CD4-positive, CD25-positive, alpha-beta regulatory T cell (primary cell): ENCODE data around the gene TRAPPC12. TPM values are rescaled to one million over a fixed set of nuclear protein-coding genes. Genes with fewer than 3 reads are reported as not detected.

Source experiments
- ATAC-seq, 2 donors: fragments of 150-1000 bp; cut with Tn5 transposase; one replicate each; pipeline ENCODE4 v1.10.0; 2021; ENCODE audit warnings: low read depth in 2 of 2, moderate number of reproducible peaks in 2 of 2, moderate library complexity in 1 of 2
- DNase-seq, 3 donors: peaks; one replicate each; pipeline versions ENCODE4 v3.0.0 to v3.0.0-alpha.2; 2012 to 2022; ENCODE audit warnings: mixed read lengths in 1 of 3
- H3K27ac ChIP-seq: one replicate; pipeline ENCODE4 v1.7.0; 2013; ENCODE audit warnings: mild to moderate bottlenecking, low read length; ENCODE audit not compliant: insufficient read depth, poor library complexity, severe bottlenecking
- H3K27me3 ChIP-seq: one replicate; pipeline ENCODE4 v1.7.0; 2013; ENCODE audit warnings: low read length; ENCODE audit not compliant: control insufficient read depth, insufficient read depth
- H3K36me3 ChIP-seq: one replicate; pipeline ENCODE4 v1.7.0; 2013; ENCODE audit warnings: mild to moderate bottlenecking, low read length, moderate library complexity; ENCODE audit not compliant: control insufficient read depth, insufficient read depth
- H3K4me1 ChIP-seq: 2 replicates; pipeline ENCODE4 v1.7.0; 2013; ENCODE audit warnings: mild to moderate bottlenecking, low read length; ENCODE audit not compliant: insufficient read depth, control insufficient read depth, poor library complexity, severe bottlenecking
- H3K4me3 ChIP-seq: one replicate; pipeline ENCODE4 v1.7.0; 2013; ENCODE audit warnings: low read depth, mild to moderate bottlenecking, low read length, moderate library complexity
- H3K9me3 ChIP-seq, 2 experiments: 1 replicate in 1 of 2; 2 replicates in 1 of 2; pipeline ENCODE4 v1.7.0; 2013; ENCODE audit warnings: low read length in 2 of 2, mild to moderate bottlenecking in 1 of 2, moderate library complexity in 1 of 2; ENCODE audit not compliant: control insufficient read depth in 2 of 2
- H3K27ac Mint-ChIP-seq, 3 donors: one replicate each; pipeline ENCODE4 v1.8.0; 2020 to 2022; ENCODE audit warnings: mild to moderate bottlenecking in 3 of 3, mixed read lengths in 3 of 3, moderate library complexity in 2 of 3
- H3K27me3 Mint-ChIP-seq: one replicate; pipeline ENCODE4 v1.8.0; 2022; ENCODE audit warnings: mild to moderate bottlenecking, mixed read lengths
- H3K36me3 Mint-ChIP-seq: one replicate; pipeline ENCODE4 v1.8.0; 2020; ENCODE audit warnings: mixed read lengths
- H3K4me1 Mint-ChIP-seq, 4 donors: one replicate each; pipeline ENCODE4 v1.8.0; 2020 to 2022; ENCODE audit warnings: mixed read lengths in 4 of 4, mild to moderate bottlenecking in 1 of 4
- H3K4me3 Mint-ChIP-seq, 4 donors: one replicate each; pipeline ENCODE4 v1.8.0; 2020 to 2022; ENCODE audit warnings: mild to moderate bottlenecking in 4 of 4, mixed read lengths in 4 of 4, moderate library complexity in 3 of 4
- H3K9me3 Mint-ChIP-seq, 7 donors: one replicate each; pipeline ENCODE4 v1.8.0; 2020 to 2022; ENCODE audit warnings: mixed read lengths in 7 of 7, mild to moderate bottlenecking in 3 of 7, moderate library complexity in 2 of 7
- polyA plus RNA-seq, 4 donors: library from polyadenylated mRNA; unstranded; fragments of 300-500 nt; fragmentation: Illumina TruSeq; gene quantifications; one replicate each; pipeline ENCODE4 v1.2.3, GENCODE V29; 2021
- total RNA-seq: library from RNA; stranded (reverse); gene quantifications from one replicate; pipeline ENCODE4 v1.2.3, GENCODE V29; 2022

The TRAPPC12 gene
- total and polyA plus RNA-seq, 5 donors from 2014 or later: 30.5 to 97.3 (median 34.2) TPM

DNA sequence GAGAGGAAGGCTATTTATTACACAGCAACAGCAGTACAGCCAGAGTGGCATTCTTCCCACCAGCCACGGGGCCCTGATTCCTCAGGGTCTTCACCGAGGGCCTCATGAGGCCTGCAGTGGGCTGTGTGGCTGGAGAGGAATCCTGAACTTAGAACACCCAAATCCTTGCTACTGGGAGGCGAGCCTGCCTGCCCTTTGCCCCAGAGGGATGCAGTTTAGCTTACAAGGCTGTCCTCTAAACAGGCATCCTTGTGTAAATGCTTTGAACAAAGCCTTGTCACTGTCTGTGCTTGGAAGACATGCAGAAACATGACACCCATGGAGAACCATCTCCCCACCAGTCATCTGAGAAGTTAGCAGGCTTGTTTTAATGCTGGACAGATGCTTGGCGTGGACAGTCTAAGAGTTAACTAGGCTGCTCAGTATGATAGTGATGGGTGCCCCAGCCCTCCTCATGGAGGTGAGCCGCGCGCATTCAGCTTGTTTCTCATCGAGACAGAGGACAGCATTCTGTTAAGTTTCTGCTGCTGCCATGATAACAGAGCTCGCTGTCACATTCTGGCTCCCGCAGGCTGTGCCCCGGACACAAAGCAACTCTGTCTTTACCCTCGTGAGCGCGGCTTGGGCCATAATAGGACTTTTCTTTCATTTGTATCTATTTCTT, 97.0 kb downstream of the TRAPPC12 start:
- Histone ChIP-seq H3K36me3 (peaks cover 60% of the 10 kb centered on the region), H3K4me3 (no peak overlapping the region), H3K9me3 (no peaks in the 10 kb centered on the region), H3K27me3 (no peaks in the 10 kb centered on the region), H3K27ac (no peak overlapping the region), H3K4me1 (no peaks in the 10 kb centered on the region)
- no peak overlapping the region for H3K4me3 Mint-ChIP-seq
- no peak overlapping the region for H3K27ac Mint-ChIP-seq
- no peak for DNase-seq
- H3K4me1 Mint-ChIP-seq: peaks cover 0 to 6% (median 4%) of the 10 kb centered on the region in 4 donors
- H3K9me3 Mint-ChIP-seq: no peaks in the 10 kb centered on the region
- no peaks in the 10 kb centered on the region for H3K27me3 Mint-ChIP-seq
- ATAC-seq: no peak
- H3K36me3 Mint-ChIP-seq: peaks cover 41% of the 10 kb centered on the region

DNA sequence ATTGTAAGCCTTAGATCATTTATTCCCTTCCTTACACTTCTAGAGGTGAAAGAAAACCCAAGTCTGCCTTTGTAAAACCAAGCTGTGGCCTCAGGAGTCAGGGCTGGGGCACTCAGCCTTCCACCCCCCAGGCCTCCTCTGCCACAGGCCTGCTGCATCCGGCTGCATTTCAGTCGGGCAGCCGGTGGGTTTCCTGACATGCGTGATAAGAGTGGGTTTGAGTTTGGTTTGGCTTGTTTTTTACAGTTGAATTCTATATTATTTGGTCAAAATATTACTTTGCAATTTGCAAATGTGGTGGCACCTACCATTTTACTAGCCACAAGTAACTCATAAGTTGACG, 97.5 kb downstream of the TRAPPC12 start:
- ATAC-seq: no peak
- no peak overlapping the region for H3K27ac ChIP-seq
- Mint-ChIP-seq H3K27ac (no peak overlapping the region), H3K9me3 (no peaks in the 10 kb centered on the region), H3K27me3 (no peaks in the 10 kb centered on the region), H3K4me1 (peaks cover 0 to 6% (median 4%) of the 10 kb centered on the region in 4 donors), H3K36me3 (peaks cover 37% of the 10 kb centered on the region), H3K4me3 (no peak overlapping the region)
- no peaks in the 10 kb centered on the region for H3K4me1 ChIP-seq
- no peak overlapping the region for H3K4me3 ChIP-seq
- H3K27me3 ChIP-seq: no peaks in the 10 kb centered on the region
- H3K9me3 ChIP-seq: no peaks in the 10 kb centered on the region
- peaks cover 55% of the 10 kb centered on the region for H3K36me3 ChIP-seq
- DNase-seq: no peak

DNA sequence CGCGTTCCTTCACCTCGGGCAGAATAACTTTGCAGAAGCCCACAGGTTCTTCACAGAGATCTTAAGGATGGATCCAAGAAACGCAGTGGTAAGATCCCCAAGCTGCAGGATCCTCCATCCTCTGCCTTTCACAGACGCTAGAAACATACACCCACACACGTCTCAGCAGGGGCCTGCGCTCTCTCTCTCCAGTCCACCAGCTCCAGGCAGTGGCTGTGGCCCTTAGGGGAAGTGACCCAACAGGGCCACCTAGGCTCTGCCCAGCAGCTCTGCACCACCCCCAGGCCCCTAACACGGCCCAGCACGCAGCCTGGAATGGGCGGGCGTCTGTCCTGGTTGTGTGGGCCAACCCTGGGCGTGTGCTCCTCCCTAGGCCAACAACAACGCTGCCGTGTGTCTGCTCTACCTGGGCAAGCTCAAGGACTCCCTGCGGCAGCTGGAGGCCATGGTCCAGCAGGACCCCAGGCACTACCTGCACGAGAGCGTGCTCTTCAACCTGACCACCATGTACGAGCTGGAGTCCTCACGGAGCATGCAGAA, 99.4 kb downstream of the TRAPPC12 start:
- ATAC-seq (no peak), DNase-seq (no peak)
- Mint-ChIP-seq H3K9me3 (no peaks in the 10 kb centered on the region), H3K27me3 (no peaks in the 10 kb centered on the region), H3K36me3 (peaks cover 27% of the 10 kb centered on the region), H3K4me1 (peaks cover 0 to 5% (median 2%) of the 10 kb centered on the region in 4 donors), H3K4me3 (no peak overlapping the region), H3K27ac (no peak overlapping the region)
- Histone ChIP-seq H3K27ac (no peak overlapping the region), H3K27me3 (no peaks in the 10 kb centered on the region), H3K4me3 (no peak overlapping the region), H3K4me1 (no peaks in the 10 kb centered on the region), H3K36me3 (peaks cover 44% of the 10 kb centered on the region), H3K9me3 (no peaks in the 10 kb centered on the region)

DNA sequence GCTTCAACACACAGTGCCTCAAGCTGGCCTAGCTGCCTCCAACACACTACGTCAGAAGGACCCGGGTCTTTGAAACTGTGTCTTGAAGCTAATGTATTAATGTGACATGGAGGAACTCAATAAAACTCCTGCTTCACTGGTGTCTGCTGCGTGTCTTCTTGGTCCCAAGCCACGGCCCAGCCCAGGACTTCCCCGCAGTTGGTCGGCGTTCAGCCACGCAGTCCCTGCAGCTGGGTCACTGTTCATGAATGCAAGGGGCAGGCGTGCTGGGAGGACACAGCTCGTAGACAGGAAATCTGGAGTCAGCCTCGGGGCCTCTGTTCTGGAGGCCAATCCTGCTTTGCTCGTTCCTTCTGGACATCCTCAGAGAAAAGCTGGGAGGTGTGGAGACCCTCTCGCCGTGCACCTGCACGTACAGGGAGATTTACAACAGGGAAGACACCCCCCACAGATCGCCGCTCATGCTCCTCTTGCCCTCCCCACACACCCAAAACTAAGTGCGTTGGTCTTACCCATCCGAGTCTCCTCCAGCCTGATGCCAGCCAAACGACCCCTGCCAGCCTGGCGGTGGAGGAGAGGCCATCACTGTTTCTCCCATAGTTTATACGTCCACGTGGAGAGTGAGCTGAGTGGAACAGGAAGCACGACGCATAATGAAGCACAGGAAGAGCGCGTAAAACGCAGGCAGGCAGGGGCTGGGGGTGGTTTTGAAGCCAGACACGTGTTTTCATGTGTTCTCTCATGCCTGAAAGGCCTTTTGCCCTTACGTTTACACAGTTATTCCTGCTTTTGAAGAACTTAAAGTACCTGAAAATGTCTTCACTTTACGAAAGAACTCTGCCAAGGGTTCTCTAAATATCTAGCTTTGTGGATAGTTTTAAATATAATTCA, 100.2 kb downstream of the TRAPPC12 start:
- DNase-seq: no peak
- Histone ChIP-seq H3K9me3 (no peaks in the 10 kb centered on the region), H3K27me3 (no peaks in the 10 kb centered on the region), H3K36me3 (peaks cover 42% of the 10 kb centered on the region), H3K4me1 (no peaks in the 10 kb centered on the region), H3K27ac (peak overlapping the region; percentile 23), H3K4me3 (no peak overlapping the region)
- Mint-ChIP-seq H3K4me3 (no peak overlapping the region), H3K4me1 (peaks cover 0 to 5% (median 2%) of the 10 kb centered on the region in 4 donors), H3K27ac (peak overlapping the region in 2 of 3 donors; percentile 16 to 81), H3K36me3 (peaks cover 25% of the 10 kb centered on the region), H3K9me3 (no peaks in the 10 kb centered on the region), H3K27me3 (no peaks in the 10 kb centered on the region)
- no peak for ATAC-seq

DNA sequence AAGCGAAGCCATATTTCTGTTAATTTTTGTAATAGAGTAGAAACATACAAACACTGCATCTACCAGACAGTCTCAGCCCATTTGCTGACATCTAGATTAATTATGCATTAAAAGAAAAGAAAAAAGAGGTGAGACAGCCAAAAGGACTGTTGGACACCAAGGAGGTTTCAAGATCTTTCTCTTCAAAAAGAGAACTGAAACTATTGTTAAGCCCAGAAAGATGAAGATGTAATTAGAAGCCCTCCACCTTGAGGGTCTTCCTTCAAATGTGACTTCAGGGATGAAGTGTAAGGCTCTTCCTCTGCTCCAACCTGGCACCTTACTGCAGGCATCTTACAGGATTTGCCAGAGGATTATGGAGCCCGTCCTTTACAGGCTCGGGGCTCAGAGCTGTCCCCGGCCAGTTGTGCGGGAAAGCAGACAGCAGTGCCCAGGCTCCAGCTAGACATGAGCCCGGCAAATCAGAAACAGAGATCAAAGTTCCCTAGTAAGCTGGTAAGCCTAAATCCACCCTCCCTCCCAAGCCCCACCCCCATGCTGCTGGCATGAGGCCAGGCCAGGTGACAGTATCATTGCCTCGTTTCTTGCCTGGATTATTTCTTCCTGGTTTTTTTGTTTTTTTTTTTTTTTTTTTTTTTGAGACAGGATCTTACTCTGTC, 101.0 kb downstream of the TRAPPC12 start:
- H3K9me3 Mint-ChIP-seq: no peaks in the 10 kb centered on the region
- Histone ChIP-seq H3K27me3 (no peaks in the 10 kb centered on the region), H3K9me3 (no peaks in the 10 kb centered on the region), H3K36me3 (peaks cover 35% of the 10 kb centered on the region), H3K4me3 (no peak overlapping the region), H3K27ac (peak overlapping the region; percentile 23), H3K4me1 (no peaks in the 10 kb centered on the region)
- no peak overlapping the region for H3K4me3 Mint-ChIP-seq
- peaks cover 0 to 5% (median 2%) of the 10 kb centered on the region in 4 donors for H3K4me1 Mint-ChIP-seq
- DNase-seq: no peak
- peak overlapping the region in 2 of 3 donors; percentile 16 to 49 for H3K27ac Mint-ChIP-seq
- ATAC-seq: no peak
- peaks cover 28% of the 10 kb centered on the region for H3K36me3 Mint-ChIP-seq
- no peaks in the 10 kb centered on the region for H3K27me3 Mint-ChIP-seq

DNA sequence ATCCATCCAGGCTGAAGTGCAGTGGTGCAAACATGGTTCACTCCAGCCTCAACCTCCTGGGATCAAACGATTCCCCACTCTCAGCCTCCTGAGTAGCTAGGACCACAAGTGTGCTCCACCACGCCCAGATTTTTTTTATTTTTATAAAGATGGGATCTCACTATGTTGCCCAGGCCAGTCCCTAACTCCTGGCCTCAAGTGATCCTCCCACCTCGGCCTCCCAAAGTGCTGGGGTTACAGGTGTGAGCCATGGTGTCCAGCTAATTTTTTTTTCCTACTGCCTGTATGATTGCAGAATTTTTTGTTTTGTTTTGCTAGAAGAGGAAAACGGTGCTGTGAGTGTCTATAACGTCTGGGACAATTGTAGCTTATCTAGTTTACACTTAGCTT, 101.5 kb downstream of the TRAPPC12 start:
- H3K27ac Mint-ChIP-seq: peak overlapping the region; percentile 25 to 49 (median 32)

DNA sequence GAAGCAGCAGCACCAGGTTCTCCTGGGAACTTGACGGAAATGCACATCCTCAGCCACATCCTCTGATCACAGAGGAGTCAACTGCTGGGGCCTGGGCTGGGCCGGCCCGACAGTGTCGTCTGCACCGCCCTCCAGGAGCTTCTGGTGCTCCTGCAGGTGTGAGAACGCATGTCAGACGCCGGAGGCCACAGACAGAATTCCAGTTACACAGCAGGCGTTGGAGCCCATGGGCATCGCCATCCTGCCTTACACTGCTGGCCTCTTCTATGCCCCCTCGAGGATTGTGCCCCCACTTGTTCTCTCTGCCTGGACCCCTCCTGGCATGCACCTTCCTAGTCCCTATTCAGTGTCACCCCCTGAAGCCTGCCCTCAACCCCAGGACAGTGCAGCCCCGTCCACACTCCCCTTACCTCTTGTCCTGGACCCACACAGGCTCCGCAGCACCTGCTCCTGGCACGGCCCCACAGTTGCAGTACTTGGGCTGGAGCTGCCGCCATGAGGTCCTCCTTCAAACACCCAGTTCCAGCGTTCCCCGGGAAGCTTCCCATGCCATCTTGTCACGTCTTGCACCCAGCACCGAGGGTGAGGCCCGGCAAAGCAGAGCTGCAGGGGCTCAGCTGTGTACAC, 102.4 kb downstream of the TRAPPC12 start:
- H3K27me3 ChIP-seq: no peaks in the 10 kb centered on the region
- ATAC-seq (no peak), DNase-seq (no peak)
- no peaks in the 10 kb centered on the region for H3K9me3 ChIP-seq
- H3K4me1 ChIP-seq: no peaks in the 10 kb centered on the region
- H3K27ac ChIP-seq: no peak overlapping the region
- H3K36me3 Mint-ChIP-seq: peaks cover 33% of the 10 kb centered on the region
- H3K27ac Mint-ChIP-seq: peak overlapping the region in 1 of 3 donors; percentile 80
- H3K36me3 ChIP-seq: peaks cover 23% of the 10 kb centered on the region
- H3K4me3 Mint-ChIP-seq: no peak overlapping the region
- H3K9me3 Mint-ChIP-seq: no peaks in the 10 kb centered on the region
- H3K27me3 Mint-ChIP-seq: no peaks in the 10 kb centered on the region
- H3K4me1 Mint-ChIP-seq: peaks cover 0 to 5% (median under 1%) of the 10 kb centered on the region in 4 donors
- no peak overlapping the region for H3K4me3 ChIP-seq

More for the DNA sequence above, 101.5 kb downstream of the TRAPPC12 start:
- H3K4me1 ChIP-seq: no peaks in the 10 kb centered on the region
- Mint-ChIP-seq H3K9me3 (no peaks in the 10 kb centered on the region), H3K27me3 (no peaks in the 10 kb centered on the region), H3K4me1 (peaks cover 0 to 5% (median 2%) of the 10 kb centered on the region in 4 donors), H3K4me3 (no peak overlapping the region), H3K36me3 (peaks cover 33% of the 10 kb centered on the region)
- no peak overlapping the region for H3K27ac ChIP-seq
- DNase-seq: no peak
- H3K9me3 ChIP-seq: no peaks in the 10 kb centered on the region
- H3K4me3 ChIP-seq: no peak overlapping the region
- ATAC-seq: no peak
- peaks cover 29% of the 10 kb centered on the region for H3K36me3 ChIP-seq
- no peaks in the 10 kb centered on the region for H3K27me3 ChIP-seq
